Measurements from ENCODE around the gene POU3F1.
A peak's percentile ranks its signal among the peaks of the same experiment; 100 is the strongest.

Gene POU3F1

GRCh38 chr1:38015978-38016725 is 30.4 kb downstream of the POU3F1 start:
- in situ Hi-C loops (cut with HindIII; ENCODE audit: low sequenced_read_pairs) = no loop called here
- TF ChIP-seq CTCF (IDR thresholded peaks at IDR 0.05; ENCODE audit: low read depth, low read length, missing control alignments) = no peak
- no peak for DNase-seq (ENCODE audit: low read depth)
- H3K4me3 ChIP-seq (ENCODE audit: low read depth, low read length) = no peak overlapping the region

GRCh38 chr1:38014724-38015424 is 31.7 kb downstream of the POU3F1 start:
- no peak overlapping the region for H3K4me3 ChIP-seq (ENCODE audit: low read depth, low read length)
- in situ Hi-C loops (cut with HindIII; ENCODE audit: low sequenced_read_pairs) = no loop called here
- no peak for DNase-seq (ENCODE audit: low read depth)
- no peak for TF ChIP-seq CTCF (IDR thresholded peaks at IDR 0.05; ENCODE audit: low read depth, low read length, missing control alignments)

- no peak for DNase-seq (ENCODE audit: low read depth)
- in situ Hi-C loops (cut with HindIII; ENCODE audit: low sequenced_read_pairs) = no loop called here
- no peak overlapping the region for H3K4me3 ChIP-seq (ENCODE audit: low read depth, low read length)
Observed at GRCh38 chr1:38014171-38014570, 32.4 kb downstream of the POU3F1 start.

GRCh38 chr1:38013227-38013622 is 33.4 kb downstream of the POU3F1 start:
- in situ Hi-C loops (cut with HindIII; ENCODE audit: low sequenced_read_pairs) = no loop called here
- no peak for DNase-seq (ENCODE audit: low read depth)
- TF ChIP-seq CTCF (IDR thresholded peaks at IDR 0.05; ENCODE audit: low read depth, low read length, missing control alignments) = no peak
- H3K4me3 ChIP-seq (ENCODE audit: low read depth, low read length) = peak overlapping the region; percentile 79

More at GRCh38 chr1:38014171-38014570, 32.4 kb downstream of the POU3F1 start:
- TF ChIP-seq CTCF (IDR thresholded peaks at IDR 0.05; ENCODE audit: low read depth, low read length, missing control alignments) = peak; percentile 21

GRCh38 chr1:38012363-38013226 is 34.0 kb downstream of the POU3F1 start, which contains the start of gene UTP11:
Gene UTP11, plus strand, starts transcription at chr1:38012734. Its CDS starts 69 bp downstream, at chr1:38012803.
- in situ Hi-C loops (cut with HindIII; ENCODE audit: low sequenced_read_pairs) = no loop called here
- TF ChIP-seq CTCF (IDR thresholded peaks at IDR 0.05; ENCODE audit: low read depth, low read length, missing control alignments) = no peak
- peak; percentile 98 for DNase-seq (ENCODE audit: low read depth)
- H3K4me3 ChIP-seq (ENCODE audit: low read depth, low read length) = peak within 1 kb of the TSS; percentile 79

GRCh38 chr1:38009841-38010180 is 36.8 kb downstream of the POU3F1 start:
- H3K4me3 ChIP-seq (ENCODE audit: low read depth, low read length) = no peak overlapping the region
- DNase-seq (ENCODE audit: low read depth) = no peak
- TF ChIP-seq CTCF (IDR thresholded peaks at IDR 0.05; ENCODE audit: low read depth, low read length, missing control alignments) = no peak
- in situ Hi-C loops (cut with HindIII; ENCODE audit: low sequenced_read_pairs) = no loop called here
